Astrocyte of the cerebellum (primary cell): ENCODE results near the gene ARMH1.

ENCODE experiments used
- DNase-seq: peaks from one replicate; pipeline ENCODE4 v3.0.0-alpha.2; 2011; ENCODE audit warnings: low read depth
- H3K4me3 ChIP-seq: 2 replicates; pipeline ENCODE4 v1.5.1; 2011; ENCODE audit warnings: mild to moderate bottlenecking, low read depth, low read length, moderate library complexity
- in situ Hi-C: cut with HindIII; loops from 2 replicates; pipeline ENCODE4 v1.10.0; 2017; ENCODE audit warnings: low sequenced_read_pairs
- TF ChIP-seq, protein P1 (sequence below): IDR thresholded peaks from 2 replicates; pipeline ENCODE4 v1.5.1; 2012; ENCODE audit warnings: low read length, low read depth, moderate library complexity, mild to moderate bottlenecking; ENCODE audit errors: missing control alignments

The ARMH1 gene

DNA sequence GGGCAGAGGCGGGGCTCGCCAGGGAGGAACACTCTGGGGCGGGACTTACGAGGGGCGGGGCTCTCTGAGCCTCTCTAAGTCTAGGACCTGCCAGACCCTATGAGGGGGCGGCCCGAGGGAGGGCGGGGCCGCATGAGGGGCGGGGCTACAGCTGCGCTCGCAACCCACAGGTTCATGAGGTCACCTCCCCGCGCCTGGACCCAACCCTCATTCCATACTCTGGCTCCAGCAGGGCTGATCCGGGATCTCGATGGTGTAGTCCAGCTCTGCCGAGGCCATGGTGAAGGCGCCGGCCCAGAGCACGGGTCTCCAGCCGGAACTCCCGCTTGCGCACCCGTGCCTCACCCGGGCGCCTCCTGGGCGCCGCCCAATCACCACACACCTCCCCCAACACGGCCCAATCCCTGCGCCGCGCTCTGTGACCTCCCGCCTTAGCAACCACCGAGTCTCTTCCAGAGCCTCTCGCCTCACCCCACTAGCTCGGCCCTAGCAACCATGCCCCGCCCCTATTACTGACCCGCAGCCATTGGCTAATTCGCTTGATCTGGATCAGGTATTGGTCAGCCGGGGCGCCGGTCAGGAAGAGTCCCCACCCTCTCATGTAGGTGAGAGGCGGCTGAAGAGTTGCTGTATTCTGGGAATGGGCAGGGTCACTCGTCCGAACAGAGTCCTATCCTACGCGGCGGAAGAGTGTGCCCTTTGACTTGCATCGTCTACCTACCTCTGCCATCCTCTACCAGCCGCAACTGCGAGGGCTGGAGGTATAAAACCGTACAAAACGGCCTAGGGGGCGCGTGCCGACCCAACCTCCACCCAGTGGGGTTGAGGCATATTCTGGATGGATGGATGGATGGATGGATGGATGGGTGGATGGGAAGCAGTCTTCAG lies at the start of gene ARMH1, which contains the start of gene TMEM53:
ARMH1 (plus strand) TSS at position 602 of the 888 bp plus-strand sequence. CDS start 14,984 bp downstream, outside the sequence.
TMEM53 (minus strand) TSS at position 369 of the 888 bp plus-strand sequence; CDS start at position 279, 90 bp downstream.
- TF ChIP-seq, protein P1, sequence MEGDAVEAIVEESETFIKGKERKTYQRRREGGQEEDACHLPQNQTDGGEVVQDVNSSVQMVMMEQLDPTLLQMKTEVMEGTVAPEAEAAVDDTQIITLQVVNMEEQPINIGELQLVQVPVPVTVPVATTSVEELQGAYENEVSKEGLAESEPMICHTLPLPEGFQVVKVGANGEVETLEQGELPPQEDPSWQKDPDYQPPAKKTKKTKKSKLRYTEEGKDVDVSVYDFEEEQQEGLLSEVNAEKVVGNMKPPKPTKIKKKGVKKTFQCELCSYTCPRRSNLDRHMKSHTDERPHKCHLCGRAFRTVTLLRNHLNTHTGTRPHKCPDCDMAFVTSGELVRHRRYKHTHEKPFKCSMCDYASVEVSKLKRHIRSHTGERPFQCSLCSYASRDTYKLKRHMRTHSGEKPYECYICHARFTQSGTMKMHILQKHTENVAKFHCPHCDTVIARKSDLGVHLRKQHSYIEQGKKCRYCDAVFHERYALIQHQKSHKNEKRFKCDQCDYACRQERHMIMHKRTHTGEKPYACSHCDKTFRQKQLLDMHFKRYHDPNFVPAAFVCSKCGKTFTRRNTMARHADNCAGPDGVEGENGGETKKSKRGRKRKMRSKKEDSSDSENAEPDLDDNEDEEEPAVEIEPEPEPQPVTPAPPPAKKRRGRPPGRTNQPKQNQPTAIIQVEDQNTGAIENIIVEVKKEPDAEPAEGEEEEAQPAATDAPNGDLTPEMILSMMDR, result peak; percentile 14
- in situ Hi-C loops, result no loop called here
- peak; percentile 98 for DNase-seq
- peak within 1 kb of the TSS; percentile 55 for H3K4me3 ChIP-seq

DNA sequence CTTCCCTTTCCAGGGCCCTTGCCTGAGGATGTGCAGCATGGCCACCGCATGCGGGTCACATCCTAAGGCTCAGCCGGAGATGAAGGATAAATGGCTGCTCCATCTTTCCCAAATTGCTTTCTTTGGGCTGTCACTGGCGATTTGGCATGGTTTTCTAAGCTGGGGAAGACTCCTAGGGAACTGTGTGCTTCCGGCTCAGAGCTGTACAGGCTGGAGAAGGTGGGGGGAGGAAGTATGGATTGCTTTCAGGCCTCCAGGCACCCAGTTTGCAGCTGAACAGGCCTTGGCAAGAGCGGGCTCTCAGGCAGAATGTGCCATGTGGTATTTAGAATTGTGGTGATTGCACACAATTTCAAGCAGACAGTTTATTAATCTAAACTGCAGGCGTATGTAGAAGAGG lies 49.2 kb upstream of the ARMH1 start:
- H3K4me3 ChIP-seq, result no peak overlapping the region
- TF ChIP-seq, protein P1, result no peak
- no peak for DNase-seq
- in situ Hi-C loops, result no loop called here

DNA sequence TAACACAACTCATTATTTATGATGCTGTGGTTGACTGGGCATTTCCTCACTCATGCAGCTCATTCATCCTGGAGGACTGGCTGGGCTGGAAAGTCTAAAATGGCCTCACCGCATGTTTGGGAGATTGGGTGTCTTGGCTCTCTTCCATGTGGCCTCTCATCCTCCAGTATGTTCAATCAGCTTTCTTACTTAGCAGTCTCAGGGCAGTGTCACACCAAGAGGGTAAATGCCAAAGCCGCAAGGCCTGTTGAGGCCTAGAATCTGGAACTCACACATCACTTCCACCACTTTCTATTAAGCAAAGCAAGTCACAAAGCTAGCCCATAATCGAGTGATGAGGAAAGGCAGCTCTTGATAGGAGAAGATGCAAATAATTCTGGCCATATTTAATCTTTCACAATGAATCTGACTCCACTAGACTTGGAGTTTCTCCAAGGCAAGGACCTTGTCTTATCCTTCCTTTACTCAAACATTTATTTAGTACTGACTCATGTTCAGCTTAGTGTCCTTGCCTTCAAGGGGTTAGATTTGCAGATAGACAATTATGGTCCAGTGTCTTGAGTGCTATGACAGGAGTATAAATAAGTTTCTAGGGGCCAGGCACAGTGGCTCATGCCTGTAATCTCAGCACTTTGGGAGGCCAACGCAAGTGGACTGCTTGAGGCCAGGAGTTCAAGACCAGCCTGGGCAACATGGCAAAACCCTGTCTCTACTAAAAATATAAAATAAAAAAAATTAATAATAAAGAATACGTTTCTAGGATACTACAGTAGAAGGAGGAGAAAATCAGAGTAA lies 45.4 kb upstream of the ARMH1 start:
- DNase-seq, result no peak
- in situ Hi-C loops, result no loop called here
- TF ChIP-seq, protein P1, result no peak
- H3K4me3 ChIP-seq, result no peak overlapping the region

DNA sequence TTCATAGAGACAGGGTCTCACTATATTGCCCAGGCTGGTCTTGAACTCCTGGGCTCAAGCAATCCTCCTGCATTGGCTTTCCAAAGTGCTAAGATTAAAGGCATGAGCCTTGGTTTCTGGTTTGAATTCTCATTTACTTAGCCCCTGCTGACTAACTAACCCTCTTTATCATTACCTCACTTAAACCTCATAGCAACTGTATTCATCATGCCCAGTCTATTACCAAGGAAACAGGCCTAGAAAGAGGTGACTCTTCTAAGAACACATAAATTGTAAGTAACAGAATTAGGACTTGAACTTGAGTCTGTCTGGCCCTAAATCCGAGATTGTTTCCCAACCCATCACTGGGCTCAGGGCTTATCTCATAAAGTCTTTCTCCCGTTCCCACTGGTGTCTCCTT lies 44.4 kb upstream of the ARMH1 start:
- no peak for DNase-seq
- TF ChIP-seq, protein P1, result no peak
- in situ Hi-C loops, result no loop called here
- H3K4me3 ChIP-seq, result no peak overlapping the region

DNA sequence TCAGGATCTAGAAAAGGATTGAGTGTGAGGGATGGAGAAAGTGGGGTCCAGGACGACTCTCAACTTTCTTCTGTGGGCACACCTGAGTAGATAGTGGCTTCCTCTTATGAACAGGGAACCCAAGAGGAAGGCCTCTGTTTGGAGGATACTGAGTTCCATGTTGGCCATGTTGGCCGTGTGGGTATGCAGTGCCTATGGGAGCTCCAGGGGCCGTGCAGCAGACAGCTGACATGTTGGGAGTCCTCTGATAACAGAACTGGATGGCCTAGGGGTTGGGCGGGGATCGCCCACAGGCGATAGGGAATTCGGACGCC lies 43.2 kb upstream of the ARMH1 start:
- TF ChIP-seq, protein P1, result no peak
- no peak for DNase-seq
- in situ Hi-C loops, result no loop called here
- peak overlapping the region; percentile 55 for H3K4me3 ChIP-seq

DNA sequence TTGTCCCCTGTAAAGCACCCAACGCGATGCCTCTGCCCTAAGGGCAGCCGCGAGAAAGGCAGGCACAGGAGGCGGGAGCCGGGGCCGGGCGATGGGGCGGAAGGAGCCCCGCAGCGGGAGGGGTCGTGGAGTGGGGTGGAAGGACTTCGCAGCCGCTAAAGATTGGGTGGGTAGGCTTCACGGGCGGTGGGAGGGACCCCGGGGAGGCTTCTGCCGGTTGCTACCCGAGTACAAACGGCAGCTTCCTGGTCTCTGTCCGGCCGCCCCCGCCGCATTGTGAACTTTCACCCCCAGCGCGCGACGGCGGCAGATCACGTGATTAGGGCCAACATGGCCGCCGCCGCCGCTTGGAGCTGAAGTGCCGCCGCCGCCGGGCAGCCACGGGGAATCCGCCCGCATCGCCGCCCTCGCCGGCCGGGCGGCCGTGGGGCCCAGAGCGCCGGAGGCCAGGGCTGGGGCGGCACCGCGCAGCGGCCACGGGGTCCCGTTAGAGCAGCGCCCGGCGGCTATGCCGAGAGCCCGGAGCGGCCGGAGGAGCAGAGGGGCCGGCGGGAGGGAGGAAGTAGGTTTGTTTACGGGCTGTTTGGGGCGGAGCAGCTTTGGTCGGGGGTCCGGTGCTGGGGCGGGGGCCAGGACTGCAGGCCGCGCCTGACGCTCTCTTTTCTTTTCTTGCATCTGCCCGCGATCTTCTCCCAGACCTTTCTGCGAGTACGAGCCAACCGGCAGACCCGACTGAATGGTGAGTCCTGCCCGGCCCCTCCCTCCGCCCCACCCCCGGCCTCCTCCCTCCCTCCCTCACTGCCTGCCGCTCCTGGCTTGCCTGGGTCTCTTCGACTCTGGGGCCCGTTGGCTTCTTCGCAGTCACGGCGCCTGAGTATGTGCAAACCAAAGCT lies 42.6 kb upstream of the ARMH1 start:
- in situ Hi-C loops, result no loop called here
- TF ChIP-seq, protein P1, result no peak
- DNase-seq, result peak; percentile 66
- H3K4me3 ChIP-seq, result peak overlapping the region; percentile 55
